GM21515 (cell line): Measurements from ENCODE around the gene MAPK14.

ENCODE experiments used
- ATAC-seq: cut with Tn5 transposase; IDR thresholded peaks from one replicate; pipeline ENCODE4 v1.9.1; 2021; ENCODE audit not compliant: unreplicated experiment

Gene MAPK14

GRCh38 chr6:36034441-36034840, 6.8 kb downstream of the MAPK14 start:
- ATAC-seq: no peak

- no peak for ATAC-seq
Observed at GRCh38 chr6:36035225-36035624, 7.6 kb downstream of the MAPK14 start.

GRCh38 chr6:36038120-36038876, 10.7 kb downstream of the MAPK14 start:
- ATAC-seq: no peak

GRCh38 chr6:36039112-36039511, 11.5 kb downstream of the MAPK14 start:
- no peak for ATAC-seq

GRCh38 chr6:36040958-36041357, 13.3 kb downstream of the MAPK14 start:
- ATAC-seq: no peak

- no peak for ATAC-seq
Observed at GRCh38 chr6:36042618-36043260, 15.1 kb downstream of the MAPK14 start.

- no peak for ATAC-seq
Observed at GRCh38 chr6:36049582-36049981, 22.0 kb downstream of the MAPK14 start.

- ATAC-seq: no peak
Observed at GRCh38 chr6:36050305-36050704, 22.7 kb downstream of the MAPK14 start.

GRCh38 chr6:36050947-36051710, 23.5 kb downstream of the MAPK14 start:
- ATAC-seq: no peak

- no peak for ATAC-seq
Observed at GRCh38 chr6:36052097-36052496, 24.5 kb downstream of the MAPK14 start.

- no peak for ATAC-seq
Observed at GRCh38 chr6:36053878-36054277, 26.3 kb downstream of the MAPK14 start.

GRCh38 chr6:36054415-36054814, 26.8 kb downstream of the MAPK14 start:
- ATAC-seq: no peak

- no peak for ATAC-seq
Observed at GRCh38 chr6:36054956-36055355, 27.3 kb downstream of the MAPK14 start.

GRCh38 chr6:36056178-36056577, 28.6 kb downstream of the MAPK14 start:
- no peak for ATAC-seq

- no peak for ATAC-seq
Observed at GRCh38 chr6:36061236-36061635, 33.6 kb downstream of the MAPK14 start.

GRCh38 chr6:36062247-36062646, 34.6 kb downstream of the MAPK14 start:
- no peak for ATAC-seq

GRCh38 chr6:36063318-36064060, 35.9 kb downstream of the MAPK14 start:
- no peak for ATAC-seq

- ATAC-seq: no peak
Observed at GRCh38 chr6:36064770-36065396, 37.3 kb downstream of the MAPK14 start.

GRCh38 chr6:36065916-36066315, 38.3 kb downstream of the MAPK14 start:
- ATAC-seq: no peak

GRCh38 chr6:36066817-36067216, 39.2 kb downstream of the MAPK14 start:
- ATAC-seq: no peak
